HCT116 (cell line): ENCODE results near the gene ACTL6B. TPM values are rescaled to one million over a fixed set of nuclear protein-coding genes. Genes with fewer than 3 reads are reported as not detected.

ENCODE experiments used
- ATAC-seq: fragments of 200-7000 bp; cut with Tn5 transposase; 2 replicates; pipeline ENCODE4 v1.9.1; 2020; ENCODE audit warnings: mild to moderate bottlenecking, moderate library complexity
- BruUV-seq: library from RNA; stranded (reverse); fragments of 400-500 nt; replicated peaks from 2 replicates; lab custom pipeline; 2021; lab: Mats Ljungman, UMichigan
- CTCF ChIA-PET: fragments of 300-600 bp; sonication (Branson Sonifier 250); formaldehyde crosslinking; loops from one replicate; lab custom pipeline; 2021; ENCODE audit warnings: antibody characterized with exemption; lab: Charles Lee
- POLR2A ChIA-PET: fragments of 300-600, 350-600 bp; sonication (Branson Sonifier 250); formaldehyde crosslinking; loops from one replicate; lab custom pipeline; 2021; ENCODE audit warnings: antibody characterized with exemption; lab: Charles Lee
- RAD21 ChIA-PET, 2 experiments: fragments of 300-600 bp; sonication (Branson Sonifier 250); formaldehyde crosslinking; loops; one replicate each; lab custom pipeline; 2023; ENCODE audit warnings: low total read pairs in 2 of 2; ENCODE audit not compliant: uncharacterized antibody in 2 of 2, unreplicated experiment in 2 of 2, low non-redundant PET in 1 of 2; lab: Charles Lee
- DNase-seq: peaks from one replicate; pipeline ENCODE4 v3.0.0-alpha.2; 2010; ENCODE audit warnings: low read depth, low spot score
- H2AFZ ChIP-seq: fragments of 200-600 bp; shearing (Covaris generic), sonication (generic); 2 replicates; pipeline ENCODE4 v1.6.1; 2017; ENCODE audit warnings: low read depth, mixed run types, mixed read lengths, antibody characterized with exemption, low read length; ENCODE audit not compliant: poor library complexity, severe bottlenecking
- H3K27ac ChIP-seq: 2 replicates; pipeline ENCODE4 v1.5.1; 2012; ENCODE audit warnings: low read depth, low read length
- H3K27me3 ChIP-seq: fragments of 200-600 bp; sonication (generic); 2 replicates; pipeline ENCODE4 v1.6.1; 2016; ENCODE audit warnings: mixed run types, low read length, mixed read lengths; ENCODE audit not compliant: insufficient read depth
- H3K36me3 ChIP-seq, 2 experiments: fragments of 200-500 bp in 1 of 2; fragments of 200-600 bp in 1 of 2; sonication (Bioruptor generic) in 1 of 2; sonication (generic) in 1 of 2; 2 replicates each; pipeline versions ENCODE4 v1.5.1 to v1.6.1; 2014 to 2016; ENCODE audit warnings: low read length in 2 of 2, inconsistent platforms in 1 of 2, mixed read lengths in 1 of 2, mixed run types in 1 of 2; ENCODE audit not compliant: insufficient read depth in 2 of 2, control insufficient read depth in 1 of 2
- H3K4me1 ChIP-seq, 2 experiments: fragments of 200-600 bp in 1 of 2; sonication (generic) in 1 of 2; 2 replicates each; pipeline versions ENCODE4 v1.5.1 to v1.6.1; 2012 to 2017; ENCODE audit warnings: low read length in 2 of 2, inconsistent platforms in 1 of 2, mild to moderate bottlenecking in 1 of 2, mixed read lengths in 1 of 2, mixed run types in 1 of 2, moderate library complexity in 1 of 2; ENCODE audit not compliant: insufficient read depth in 2 of 2, control insufficient read depth in 1 of 2
- H3K4me2 ChIP-seq: fragments of 200-600 bp; sonication (generic); 2 replicates; pipeline ENCODE4 v1.6.1; 2017; ENCODE audit warnings: mixed run types, low read length, mixed read lengths
- H3K4me3 ChIP-seq, 2 experiments: fragments of 200-600 bp in 1 of 2; sonication (generic) in 1 of 2; replicated peaks in 1 of 2; 2 replicates each; pipeline ENCODE4 v1.5.1; 2011 to 2016; ENCODE audit warnings: low read length in 2 of 2, control low read depth in 1 of 2, low read depth in 1 of 2, mild to moderate bottlenecking in 1 of 2, mixed read lengths in 1 of 2, mixed run types in 1 of 2
- H3K79me2 ChIP-seq: fragments of 200-600 bp; sonication (generic); 2 replicates; pipeline ENCODE4 v1.6.1; 2017; ENCODE audit warnings: mild to moderate bottlenecking, mixed run types, low read length, moderate library complexity, mixed read lengths; ENCODE audit not compliant: insufficient read depth
- H3K9ac ChIP-seq: fragments of 200-600 bp; sonication (generic); 2 replicates; pipeline ENCODE4 v1.6.1; 2016; ENCODE audit warnings: low read length, mixed read lengths
- H3K9me2 ChIP-seq: fragments of 200-600 bp; sonication (generic), shearing (Covaris generic); 2 replicates; pipeline ENCODE4 v1.6.1; 2017; ENCODE audit warnings: mixed run types, mild to moderate bottlenecking, moderate library complexity; ENCODE audit not compliant: insufficient read depth
- H3K9me3 ChIP-seq, 2 experiments: fragments of 200-500 bp in 1 of 2; fragments of 200-600 bp in 1 of 2; sonication (Bioruptor generic) in 1 of 2; sonication (generic) in 1 of 2; 2 replicates each; pipeline ENCODE4 v1.6.1; 2014 to 2017; ENCODE audit warnings: low read length in 2 of 2, mixed read lengths in 2 of 2, inconsistent platforms in 1 of 2, low read depth in 1 of 2, mild to moderate bottlenecking in 1 of 2, mixed run types in 1 of 2, moderate library complexity in 1 of 2; ENCODE audit not compliant: control insufficient read depth in 1 of 2, insufficient read depth in 1 of 2
- H4K20me1 ChIP-seq: fragments of 200-600 bp; sonication (generic), shearing (Covaris generic); 2 replicates; pipeline ENCODE4 v1.6.1; 2017; ENCODE audit warnings: mixed run types, mild to moderate bottlenecking, moderate library complexity; ENCODE audit not compliant: insufficient read depth
- CBX3 ChIP-seq: IDR thresholded peaks from 2 replicates; pipeline ENCODE4 v1.6.1; 2012; ENCODE audit warnings: low read depth
- FOSL1 ChIP-seq: IDR thresholded peaks from 2 replicates; pipeline ENCODE4 v1.6.1; 2012; ENCODE audit warnings: low read depth
- POLR2AphosphoS5 ChIP-seq: IDR thresholded peaks from 2 replicates; pipeline ENCODE4 v1.6.1; 2011; ENCODE audit warnings: mild to moderate bottlenecking, low read depth, low read length, moderate library complexity
- intact Hi-C: fragments of 100-400 bp; cut with micrococcal nuclease; formaldehyde crosslinking; loops from 2 replicates; pipeline ENCODE4 v1.10.0; 2022
- total RNA-seq: library from RNA; stranded (reverse); gene quantifications from one replicate; pipeline ENCODE4 v1.2.1, GENCODE V29; 2021; ENCODE audit not compliant: unreplicated experiment
- TF ChIP-seq, protein P1 (sequence below): IDR thresholded peaks from 2 replicates; pipeline ENCODE4 v1.6.1; 2011; ENCODE audit warnings: mild to moderate bottlenecking, low read length, moderate library complexity; ENCODE audit not compliant: insufficient replicate concordance; ENCODE audit errors: extremely low read depth
- TF ChIP-seq, protein P2 (sequence below), 3 experiments: fragments of 200-600 bp in 1 of 3; sonication (generic) in 1 of 3; IDR thresholded peaks in 2 of 3; conservative IDR thresholded peaks in 1 of 3; 2 replicates each; pipeline ENCODE4 v1.5.1; 2012 to 2017; ENCODE audit warnings: low read depth in 2 of 3, low read length in 2 of 3, antibody characterized with exemption in 1 of 3, borderline replicate concordance in 1 of 3, control low read depth in 1 of 3, mild to moderate bottlenecking in 1 of 3, mixed read lengths in 1 of 3, mixed run types in 1 of 3, moderate library complexity in 1 of 3; ENCODE audit not compliant: insufficient read depth in 1 of 3

The ACTL6B gene
- total RNA-seq, 1 experiment from 2014 or later, result not detected

DNA sequence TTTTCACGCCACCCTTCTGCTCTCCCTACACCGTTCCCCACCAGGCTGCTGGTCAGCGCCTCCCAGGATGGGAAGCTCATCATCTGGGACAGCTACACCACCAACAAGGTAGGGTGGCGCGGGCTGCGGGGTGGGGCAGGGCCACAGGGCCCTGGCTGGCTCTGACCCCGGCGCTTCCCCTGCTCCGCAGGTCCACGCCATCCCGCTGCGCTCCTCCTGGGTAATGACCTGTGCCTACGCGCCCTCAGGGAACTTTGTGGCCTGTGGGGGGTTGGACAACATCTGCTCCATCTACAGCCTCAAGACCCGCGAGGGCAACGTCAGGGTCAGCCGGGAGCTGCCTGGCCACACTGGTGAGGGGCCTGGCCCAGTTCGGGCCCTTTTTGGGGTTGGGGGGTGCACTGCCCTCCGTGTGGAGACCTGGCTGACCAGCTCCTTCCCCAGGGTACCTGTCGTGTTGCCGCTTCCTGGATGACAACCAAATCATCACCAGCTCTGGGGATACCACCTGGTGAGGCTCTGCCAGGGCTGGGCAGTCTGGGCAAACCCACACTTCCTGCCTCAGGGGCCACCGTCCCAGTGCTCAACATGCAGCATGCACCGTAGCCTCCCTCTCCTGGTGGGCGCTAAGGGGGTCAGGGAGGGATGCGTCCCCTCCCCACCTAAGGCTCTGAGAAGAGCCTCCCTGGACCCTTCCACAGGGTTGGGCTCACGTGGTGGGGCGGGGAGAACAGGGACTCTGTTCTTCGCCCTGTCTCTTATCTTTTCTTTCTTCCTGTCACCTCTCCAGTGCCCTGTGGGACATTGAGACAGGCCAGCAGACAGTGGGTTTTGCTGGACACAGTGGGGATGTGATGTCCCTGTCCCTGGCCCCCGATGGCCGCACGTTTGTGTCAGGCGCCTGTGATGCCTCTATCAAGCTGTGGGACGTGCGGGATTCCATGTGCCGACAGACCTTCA, 21.3 kb upstream of the ACTL6B start:
- H3K79me2 ChIP-seq, result peaks cover 26% of the 10 kb centered on the region
- ChIA-PET RAD21 (no interaction called here), POLR2A (interaction anchor here (2.0 kb wide), 1 partner anchor 249 kb away, joined by 4 read pairs; the partner anchor contains the start of gene ZCWPW1), CTCF (no interaction called here)
- H3K27me3 ChIP-seq, result no peaks in the 10 kb centered on the region
- H3K4me2 ChIP-seq, result no peak overlapping the region
- no peak overlapping the region for H2AFZ ChIP-seq
- ATAC-seq (no peak), DNase-seq (no peak)
- H3K9me2 ChIP-seq, result no peaks in the 10 kb centered on the region
- H3K9ac ChIP-seq, result no peak overlapping the region
- H3K27ac ChIP-seq, result no peak overlapping the region
- BruUV-seq, result no TSS peak
- peaks cover 0 to 14% of the 10 kb centered on the region in 2 experiments; a peak in 1 of 4 replicates for H3K4me1 ChIP-seq
- H3K4me3 ChIP-seq, result no peak overlapping the region
- peaks cover 18 to 21% of the 10 kb centered on the region in 2 experiments; a peak in 3 of 4 replicates for H3K36me3 ChIP-seq
- no peaks in the 10 kb centered on the region for H4K20me1 ChIP-seq
- no peaks in the 10 kb centered on the region for H3K9me3 ChIP-seq
- TF ChIP-seq CBX3 (no peak), FOSL1 (no peak), POLR2AphosphoS5 (no peak)
- TF ChIP-seq, protein P1, sequence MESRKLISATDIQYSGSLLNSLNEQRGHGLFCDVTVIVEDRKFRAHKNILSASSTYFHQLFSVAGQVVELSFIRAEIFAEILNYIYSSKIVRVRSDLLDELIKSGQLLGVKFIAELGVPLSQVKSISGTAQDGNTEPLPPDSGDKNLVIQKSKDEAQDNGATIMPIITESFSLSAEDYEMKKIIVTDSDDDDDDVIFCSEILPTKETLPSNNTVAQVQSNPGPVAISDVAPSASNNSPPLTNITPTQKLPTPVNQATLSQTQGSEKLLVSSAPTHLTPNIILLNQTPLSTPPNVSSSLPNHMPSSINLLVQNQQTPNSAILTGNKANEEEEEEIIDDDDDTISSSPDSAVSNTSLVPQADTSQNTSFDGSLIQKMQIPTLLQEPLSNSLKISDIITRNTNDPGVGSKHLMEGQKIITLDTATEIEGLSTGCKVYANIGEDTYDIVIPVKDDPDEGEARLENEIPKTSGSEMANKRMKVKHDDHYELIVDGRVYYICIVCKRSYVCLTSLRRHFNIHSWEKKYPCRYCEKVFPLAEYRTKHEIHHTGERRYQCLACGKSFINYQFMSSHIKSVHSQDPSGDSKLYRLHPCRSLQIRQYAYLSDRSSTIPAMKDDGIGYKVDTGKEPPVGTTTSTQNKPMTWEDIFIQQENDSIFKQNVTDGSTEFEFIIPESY, result no peak
- TF ChIP-seq, protein P2, sequence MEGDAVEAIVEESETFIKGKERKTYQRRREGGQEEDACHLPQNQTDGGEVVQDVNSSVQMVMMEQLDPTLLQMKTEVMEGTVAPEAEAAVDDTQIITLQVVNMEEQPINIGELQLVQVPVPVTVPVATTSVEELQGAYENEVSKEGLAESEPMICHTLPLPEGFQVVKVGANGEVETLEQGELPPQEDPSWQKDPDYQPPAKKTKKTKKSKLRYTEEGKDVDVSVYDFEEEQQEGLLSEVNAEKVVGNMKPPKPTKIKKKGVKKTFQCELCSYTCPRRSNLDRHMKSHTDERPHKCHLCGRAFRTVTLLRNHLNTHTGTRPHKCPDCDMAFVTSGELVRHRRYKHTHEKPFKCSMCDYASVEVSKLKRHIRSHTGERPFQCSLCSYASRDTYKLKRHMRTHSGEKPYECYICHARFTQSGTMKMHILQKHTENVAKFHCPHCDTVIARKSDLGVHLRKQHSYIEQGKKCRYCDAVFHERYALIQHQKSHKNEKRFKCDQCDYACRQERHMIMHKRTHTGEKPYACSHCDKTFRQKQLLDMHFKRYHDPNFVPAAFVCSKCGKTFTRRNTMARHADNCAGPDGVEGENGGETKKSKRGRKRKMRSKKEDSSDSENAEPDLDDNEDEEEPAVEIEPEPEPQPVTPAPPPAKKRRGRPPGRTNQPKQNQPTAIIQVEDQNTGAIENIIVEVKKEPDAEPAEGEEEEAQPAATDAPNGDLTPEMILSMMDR (IDR thresholded peaks at IDR 0.05 in 2 of 3, conservative IDR thresholded peaks at IDR 0.05 in 1 of 3; ENCODE audit: borderline replicate concordance in 1 of 3, insufficient read depth in 1 of 3, low read depth in 2 of 3, low read length in 2 of 3), result no peak
- intact Hi-C loops, result no loop called here
